ENCODE results near the gene C19orf85.

- TF ChIP-seq POLR2A (IDR thresholded peaks at IDR 0.05; ENCODE audit: low read depth, low read length) (no peak), POLR2AphosphoS5 (IDR thresholded peaks at IDR 0.05; ENCODE audit: low read depth, low read length) (no peak), SPI1 (IDR thresholded peaks at IDR 0.05; ENCODE audit: low read depth, low read length) (no peak), TAF1 (IDR thresholded peaks at IDR 0.05; ENCODE audit: low read depth, low read length) (no peak), POU2F2 (IDR thresholded peaks at IDR 0.05; ENCODE audit: low read depth, low read length) (no peak), PAX5 (IDR thresholded peaks at IDR 0.05; ENCODE audit: insufficient read depth, low read length, severe bottlenecking) (no peak)
Observed at GRCh38 chr19:55451163-55451964, 13.2 kb downstream of the C19orf85 start.
